GF-D8 (cell line): ENCODE results near the gene OPN3.
A peak's percentile ranks its signal among the peaks of the same experiment; 100 is the strongest.
"Not testable (repeated sequence)": the region's sequence is repeated elsewhere in the genome, so short reads cannot be mapped to it uniquely, and the experiment has no call there.

Experiments used
- DNase-seq: peaks from one replicate; lab custom pipeline; 2025; lab: John Stamatoyannopoulos, UW

OPN3 gene

GRCh38 chr1:241640149-241640866 is at the start of gene OPN3, which contains the start of gene CHML:
OPN3 (minus strand) TSS chr1:241640369; CDS start chr1:241640254, 115 bp downstream.
CHML (minus strand) TSS chr1:241640369; CDS start chr1:241635766, 4,603 bp downstream.
- peak; percentile 67 for DNase-seq

GRCh38 chr1:241688940-241689368 is 48.8 kb upstream of the OPN3 start:
- no peak for DNase-seq

- DNase-seq: no peak
These were observed 43.9 kb upstream of the OPN3 start for GRCh38 chr1:241684108-241684507.

GRCh38 chr1:241682921-241683320 is 42.8 kb upstream of the OPN3 start:
- DNase-seq: no peak

GRCh38 chr1:241681861-241682448 is 41.8 kb upstream of the OPN3 start:
- not testable (repeated sequence) for DNase-seq

- DNase-seq: no peak
These were observed 39.8 kb upstream of the OPN3 start for GRCh38 chr1:241679961-241680360.

- no peak for DNase-seq
These were observed 39.2 kb upstream of the OPN3 start for GRCh38 chr1:241679404-241679803.

GRCh38 chr1:241678536-241678935 is 38.4 kb upstream of the OPN3 start:
- no peak for DNase-seq

- DNase-seq: no peak
These were observed 37.0 kb upstream of the OPN3 start for GRCh38 chr1:241677201-241677600.

GRCh38 chr1:241675983-241676382 is 35.8 kb upstream of the OPN3 start:
- DNase-seq: no peak

GRCh38 chr1:241674805-241675384 is 34.7 kb upstream of the OPN3 start:
- no peak for DNase-seq

- no peak for DNase-seq
These were observed 32.1 kb upstream of the OPN3 start for GRCh38 chr1:241672301-241672700.

- no peak for DNase-seq
These were observed 26.2 kb upstream of the OPN3 start for GRCh38 chr1:241666419-241666818.

GRCh38 chr1:241660424-241660972 is 20.3 kb upstream of the OPN3 start:
- no peak for DNase-seq

- not testable (repeated sequence) for DNase-seq
These were observed 18.8 kb upstream of the OPN3 start for GRCh38 chr1:241659016-241659415.

- DNase-seq: no peak
These were observed 18.1 kb upstream of the OPN3 start for GRCh38 chr1:241658081-241658793.

GRCh38 chr1:241654641-241655040 is 14.5 kb upstream of the OPN3 start:
- DNase-seq: no peak

GRCh38 chr1:241654019-241654418 is 13.8 kb upstream of the OPN3 start:
- DNase-seq: no peak

- DNase-seq: no peak
These were observed 11.8 kb upstream of the OPN3 start, which contains the start of gene WDR64 for GRCh38 chr1:241652012-241652411. WDR64 (plus strand) TSS chr1:241652281; CDS start chr1:241652485, 204 bp downstream.

GRCh38 chr1:241648159-241648558 is 8.0 kb upstream of the OPN3 start:
- DNase-seq: no peak

- no peak for DNase-seq
These were observed 7.5 kb upstream of the OPN3 start for GRCh38 chr1:241647658-241648057.

GRCh38 chr1:241646201-241646600 is 6.0 kb upstream of the OPN3 start:
- DNase-seq: no peak
